Activated CD8-positive, alpha-beta memory T cell treated with anti-CD3 and anti-CD28 coated beads, Interleukin-2, amount 10 ng/mL, durations not matched to agents 7 days and 5 days (primary cell): ENCODE measurements around the gene CRLF1. TPM values are rescaled to one million over a fixed set of nuclear protein-coding genes. Genes with fewer than 3 reads are reported as not detected.
A peak's percentile ranks its signal among the peaks of the same experiment; 100 is the strongest.

Experiments used
- ATAC-seq: fragments of 150-1000 bp; cut with Tn5 transposase; one replicate; pipeline ENCODE4 v1.10.0; 2021; ENCODE audit warnings: moderate library complexity
- CTCF ChIA-PET: fragments of 350-600 bp; sonication (Branson Sonifier 250); formaldehyde crosslinking; loops from one replicate; lab custom pipeline; 2021; ENCODE audit warnings: antibody characterized with exemption; lab: Charles Lee
- DNase-seq: peaks from one replicate; pipeline ENCODE4 v3.0.0-alpha.2; 2020
- H3K27ac Mint-ChIP-seq: one replicate; pipeline ENCODE4 v1.8.0; 2021; ENCODE audit warnings: mild to moderate bottlenecking, mixed read lengths
- H3K27me3 Mint-ChIP-seq: one replicate; pipeline ENCODE4 v1.8.0; 2021; ENCODE audit warnings: mixed read lengths
- H3K36me3 Mint-ChIP-seq: one replicate; pipeline ENCODE4 v1.8.0; 2021; ENCODE audit warnings: mild to moderate bottlenecking, mixed read lengths
- H3K4me1 Mint-ChIP-seq: one replicate; pipeline ENCODE4 v1.8.0; 2021; ENCODE audit warnings: mixed read lengths
- H3K4me3 Mint-ChIP-seq: one replicate; pipeline ENCODE4 v1.8.0; 2021; ENCODE audit warnings: mild to moderate bottlenecking, moderate library complexity, mixed read lengths
- H3K9me3 Mint-ChIP-seq: one replicate; pipeline ENCODE4 v1.8.0; 2022; ENCODE audit warnings: low read depth, mixed read lengths
- total RNA-seq, 2 experiments: library from RNA; stranded (reverse); gene quantifications; one replicate each; pipeline ENCODE4 v1.2.3, GENCODE V29; 2021

The CRLF1 gene
- total RNA-seq, 2 experiments from 2014 or later = not detected

DNA sequence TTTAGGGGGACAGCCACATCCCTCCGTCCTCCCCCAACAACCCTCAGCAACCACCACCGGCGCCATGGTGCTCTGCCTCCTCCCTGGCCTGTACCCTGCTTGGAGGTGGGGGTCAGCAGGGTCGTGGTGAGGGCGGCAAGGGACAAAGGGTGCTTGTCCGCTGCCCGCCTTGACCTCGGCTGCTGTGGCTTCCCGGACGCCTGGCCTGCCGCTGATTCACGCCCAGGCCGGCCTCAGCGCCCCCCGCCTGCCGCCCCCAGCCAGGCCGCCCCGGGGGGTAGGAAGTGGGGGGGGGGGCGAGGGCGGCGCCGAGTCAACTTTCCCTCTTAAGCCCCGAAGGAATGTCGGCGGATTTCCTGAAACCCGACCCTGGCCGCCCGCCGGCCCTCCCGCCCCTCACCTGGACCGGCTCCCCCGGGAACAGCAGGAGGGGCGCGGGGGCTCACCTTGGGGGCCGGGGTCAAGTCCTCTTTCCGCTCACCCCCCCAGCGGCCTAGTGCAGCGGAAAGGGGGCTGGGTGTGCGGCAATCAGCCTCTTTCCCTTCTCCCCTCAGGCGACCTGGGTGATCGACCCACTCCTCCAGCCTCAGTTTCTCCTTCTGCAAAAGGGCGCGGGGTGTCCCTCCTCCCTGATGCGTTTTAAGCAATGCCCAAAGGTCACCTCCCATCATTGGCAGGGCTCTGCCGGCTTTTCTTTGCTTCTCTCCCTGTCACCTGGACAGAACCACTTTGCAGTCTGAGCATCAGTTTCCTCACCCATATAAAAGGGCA is 4.1 kb upstream of the CRLF1 start:
- Mint-ChIP-seq H3K27ac (no peak overlapping the region), H3K36me3 (no peaks in the 10 kb centered on the region), H3K9me3 (no peaks in the 10 kb centered on the region), H3K4me3 (no peak overlapping the region), H3K4me1 (peaks cover 9% of the 10 kb centered on the region), H3K27me3 (peaks cover 74% of the 10 kb centered on the region)
- CTCF ChIA-PET = no interaction called here
- no peak for DNase-seq
- ATAC-seq = no peak

GRCh38 chr19:18610245-18610555 is 3.6 kb upstream of the CRLF1 start:
- Mint-ChIP-seq H3K27ac (no peak overlapping the region), H3K27me3 (peaks cover 76% of the 10 kb centered on the region), H3K4me3 (no peak overlapping the region), H3K36me3 (no peaks in the 10 kb centered on the region), H3K9me3 (no peaks in the 10 kb centered on the region), H3K4me1 (peaks cover 9% of the 10 kb centered on the region)
- ATAC-seq (no peak), DNase-seq (no peak)
- CTCF ChIA-PET = no interaction called here

- CTCF ChIA-PET = no interaction called here
- no peak overlapping the region for H3K27ac Mint-ChIP-seq
- peaks cover 9% of the 10 kb centered on the region for H3K4me1 Mint-ChIP-seq
Measured at GRCh38 chr19:18609717-18610051, 3.1 kb upstream of the CRLF1 start.

DNA sequence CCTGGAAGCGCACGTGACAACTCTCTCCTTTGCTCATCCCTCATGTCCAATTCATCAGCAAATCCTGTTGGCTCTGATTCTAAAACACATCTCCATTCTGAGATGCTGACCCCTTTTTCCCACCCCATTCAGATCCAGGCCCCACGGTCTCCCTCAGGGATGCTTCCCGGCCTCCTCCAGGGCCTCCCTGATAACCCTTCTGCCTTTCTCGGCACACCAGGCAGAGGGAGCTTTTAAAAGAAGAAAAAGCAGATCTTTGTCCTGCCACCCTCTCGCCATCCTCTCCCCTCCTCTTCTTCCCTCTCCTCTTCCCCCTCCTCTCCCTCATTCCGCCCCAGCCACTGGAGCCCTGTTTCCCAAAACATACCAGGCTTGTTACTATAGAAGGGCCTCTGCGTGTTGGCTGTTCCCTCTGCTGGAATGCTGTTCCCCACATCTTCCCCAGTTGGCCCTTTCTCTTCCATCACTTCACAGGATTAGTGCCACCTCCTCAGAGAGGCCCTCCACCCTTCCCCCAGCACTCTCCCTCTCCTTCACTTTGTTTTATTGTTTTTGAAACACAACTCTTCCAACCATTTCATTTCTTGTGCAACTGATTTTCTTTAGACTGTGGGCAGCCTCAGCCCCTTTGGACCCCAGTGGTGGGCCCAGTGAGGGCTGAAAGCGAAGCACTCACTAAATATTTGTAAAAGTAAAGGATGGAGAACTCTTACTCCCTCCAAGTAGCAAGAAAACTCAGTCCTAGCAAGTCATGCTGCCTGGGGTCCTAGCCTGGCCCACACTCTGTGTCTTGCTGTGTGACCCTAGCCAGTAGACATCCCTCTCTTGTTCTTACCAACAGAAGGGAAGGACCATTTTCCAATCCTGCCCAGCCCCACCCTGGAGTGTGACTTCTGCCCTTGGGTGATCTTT is 2.5 kb upstream of the CRLF1 start:
- no peaks in the 10 kb centered on the region for H3K36me3 Mint-ChIP-seq
- H3K4me1 Mint-ChIP-seq = peaks cover 9% of the 10 kb centered on the region
- no peak overlapping the region for H3K27ac Mint-ChIP-seq
- DNase-seq = no peak
- H3K9me3 Mint-ChIP-seq = no peaks in the 10 kb centered on the region
- ATAC-seq = no peak
- peaks cover 77% of the 10 kb centered on the region for H3K27me3 Mint-ChIP-seq
- CTCF ChIA-PET = no interaction called here
- no peak overlapping the region for H3K4me3 Mint-ChIP-seq

More at GRCh38 chr19:18609717-18610051, 3.1 kb upstream of the CRLF1 start:
- Mint-ChIP-seq H3K36me3 (no peaks in the 10 kb centered on the region), H3K4me3 (no peak overlapping the region), H3K27me3 (peaks cover 77% of the 10 kb centered on the region), H3K9me3 (no peaks in the 10 kb centered on the region)
- DNase-seq (no peak), ATAC-seq (no peak)

DNA sequence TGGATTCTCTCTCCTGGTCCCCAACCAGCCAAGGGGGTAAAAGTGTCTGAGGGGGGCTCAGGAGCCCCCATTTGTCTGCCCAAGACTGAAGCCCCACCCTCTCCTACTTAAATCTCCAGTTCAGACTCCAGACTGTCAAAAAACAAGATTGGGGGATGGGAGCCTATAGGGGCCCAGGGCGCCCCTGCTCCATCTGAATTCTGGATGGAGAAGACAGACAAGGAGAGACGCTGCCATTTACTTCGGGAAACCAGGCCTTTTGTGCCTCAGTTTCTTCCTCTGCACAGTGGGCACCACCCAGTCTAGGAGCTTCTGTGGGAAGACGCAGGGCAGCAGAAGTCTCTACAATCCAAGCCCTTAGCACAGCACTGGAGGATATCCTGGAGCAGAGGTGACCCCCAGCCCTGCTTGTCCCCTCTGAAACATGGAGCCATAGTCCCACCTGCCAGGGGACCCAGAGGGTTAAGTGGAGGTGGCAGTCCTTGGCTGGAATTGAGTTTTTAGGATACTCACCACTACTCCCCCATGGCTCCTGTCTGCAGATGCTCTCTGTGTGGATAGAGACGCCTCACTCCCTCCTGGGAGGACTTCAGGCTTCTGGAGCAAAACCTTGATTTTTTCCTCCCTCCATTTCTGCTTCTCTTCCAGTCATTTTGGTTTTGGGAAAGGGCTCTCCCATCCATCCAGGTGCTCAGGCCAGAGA is 1.7 kb upstream of the CRLF1 start:
- Mint-ChIP-seq H3K4me3 (no peak overlapping the region), H3K27me3 (peaks cover 73% of the 10 kb centered on the region), H3K4me1 (peaks cover 9% of the 10 kb centered on the region), H3K27ac (no peak overlapping the region), H3K9me3 (no peaks in the 10 kb centered on the region), H3K36me3 (no peaks in the 10 kb centered on the region)
- DNase-seq (no peak), ATAC-seq (no peak)
- CTCF ChIA-PET = no interaction called here

DNA sequence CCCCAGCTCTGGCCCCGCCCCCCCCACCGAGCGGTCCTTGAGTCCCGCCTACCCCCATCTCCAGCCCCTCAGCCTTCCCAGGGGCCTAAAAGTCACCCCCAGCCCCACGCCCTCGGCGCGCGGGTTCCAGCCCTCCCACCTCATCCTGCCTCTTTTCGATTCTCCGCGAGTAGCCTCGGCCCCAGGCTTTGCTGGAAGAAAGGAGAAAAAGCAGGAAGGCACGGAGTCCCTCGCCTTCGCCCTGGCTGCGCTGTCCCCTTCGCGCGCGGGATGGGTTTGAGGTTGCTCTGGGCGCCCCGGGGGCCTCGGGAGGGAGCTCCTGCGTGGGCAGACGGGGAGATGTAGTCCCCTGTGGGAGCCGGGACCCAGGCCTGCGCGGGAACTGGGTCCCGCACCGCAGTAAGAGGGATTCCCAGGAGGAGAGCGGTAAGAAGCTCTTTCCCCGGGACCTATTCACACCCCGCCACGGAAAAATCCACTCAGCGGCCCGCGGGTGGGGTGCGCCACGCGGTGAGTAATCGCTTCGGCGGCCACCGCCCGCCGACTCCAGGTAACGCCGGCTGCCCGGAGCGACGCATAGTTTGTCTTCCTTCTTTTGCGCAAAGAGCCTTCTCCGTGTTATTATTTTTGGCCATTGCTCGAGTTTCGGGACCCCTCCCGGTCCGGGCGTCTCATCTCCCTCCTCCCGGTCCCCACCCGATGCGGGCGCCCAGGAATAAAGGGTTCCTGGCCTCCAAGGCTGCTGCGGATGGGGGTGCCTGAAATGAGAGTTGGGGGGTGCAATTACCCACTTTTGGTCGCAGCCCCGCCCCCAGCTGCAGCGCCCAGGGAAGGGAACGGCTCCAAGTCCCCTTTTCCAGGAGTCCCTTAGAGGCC is 865 bp upstream of the CRLF1 start:
- H3K9me3 Mint-ChIP-seq = no peaks in the 10 kb centered on the region
- peaks cover 8% of the 10 kb centered on the region for H3K4me1 Mint-ChIP-seq
- peaks cover 77% of the 10 kb centered on the region for H3K27me3 Mint-ChIP-seq
- DNase-seq = no peak
- H3K4me3 Mint-ChIP-seq = no peak overlapping the region
- ATAC-seq = no peak
- H3K27ac Mint-ChIP-seq = no peak overlapping the region
- CTCF ChIA-PET = no interaction called here
- no peaks in the 10 kb centered on the region for H3K36me3 Mint-ChIP-seq

GRCh38 chr19:18605546-18606280 is 886 bp downstream of the CRLF1 start:
- ATAC-seq = no peak
- H3K36me3 Mint-ChIP-seq = no peaks in the 10 kb centered on the region
- H3K4me3 Mint-ChIP-seq = no peak overlapping the region
- CTCF ChIA-PET = interaction anchor here (1.4 kb wide), 1 partner anchor 12 kb away, joined by 4 read pairs; no protein-coding TSS in a partner anchor
- DNase-seq = no peak
- no peak overlapping the region for H3K27ac Mint-ChIP-seq
- H3K4me1 Mint-ChIP-seq = no peaks in the 10 kb centered on the region
- H3K27me3 Mint-ChIP-seq = peaks cover 74% of the 10 kb centered on the region
- H3K9me3 Mint-ChIP-seq = no peaks in the 10 kb centered on the region

DNA sequence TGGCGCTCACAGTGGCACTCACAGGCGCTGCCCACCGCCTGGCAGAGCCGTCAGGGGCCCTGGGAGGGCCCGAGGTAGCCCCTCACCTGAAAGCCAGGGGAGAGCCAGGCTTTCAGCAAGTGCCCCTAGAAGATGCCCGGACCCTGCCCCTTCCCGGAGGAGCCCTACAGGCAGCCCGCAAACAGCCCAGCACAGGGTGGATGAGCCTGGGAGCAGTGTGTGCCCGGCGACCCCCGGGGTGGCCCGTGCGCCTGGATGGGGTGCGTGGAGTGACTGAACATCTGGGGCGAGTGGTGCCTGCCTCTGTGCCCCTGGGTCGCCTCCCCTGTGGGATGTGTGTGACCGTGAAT is 1.4 kb downstream of the CRLF1 start:
- Mint-ChIP-seq H3K4me3 (no peak overlapping the region), H3K27me3 (peaks cover 69% of the 10 kb centered on the region), H3K36me3 (no peaks in the 10 kb centered on the region), H3K9me3 (no peaks in the 10 kb centered on the region), H3K4me1 (no peaks in the 10 kb centered on the region), H3K27ac (no peak overlapping the region)
- CTCF ChIA-PET = interaction anchor here (1.4 kb wide), 1 partner anchor 11 kb away, joined by 4 read pairs; no protein-coding TSS in a partner anchor
- no peak for DNase-seq
- ATAC-seq = no peak

DNA sequence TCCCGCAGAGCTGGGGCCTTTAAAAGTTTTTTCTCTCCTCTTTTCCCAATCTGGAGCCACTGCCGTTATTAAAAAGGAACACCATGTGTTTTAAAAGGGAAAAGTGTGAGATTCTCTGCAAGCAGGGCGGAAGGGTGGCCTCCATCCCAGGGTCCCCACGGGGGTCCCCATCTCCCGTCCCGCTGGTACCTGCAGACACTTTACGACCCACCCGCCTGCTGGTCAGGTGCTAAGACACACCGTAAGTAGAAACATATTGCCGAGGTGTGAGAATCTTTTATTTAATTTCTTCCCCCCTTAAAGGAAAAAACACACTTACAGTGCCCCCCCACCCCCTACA is 1.8 kb downstream of the CRLF1 start:
- no peak for DNase-seq
- Mint-ChIP-seq H3K27ac (no peak overlapping the region), H3K4me1 (no peaks in the 10 kb centered on the region), H3K36me3 (no peaks in the 10 kb centered on the region), H3K4me3 (no peak overlapping the region), H3K27me3 (peaks cover 66% of the 10 kb centered on the region), H3K9me3 (no peaks in the 10 kb centered on the region)
- CTCF ChIA-PET = interaction anchor here (1.4 kb wide), 1 partner anchor 11 kb away, joined by 4 read pairs; no protein-coding TSS in a partner anchor
- no peak for ATAC-seq

GRCh38 chr19:18603958-18604819 is 2.4 kb downstream of the CRLF1 start:
- ATAC-seq (no peak), DNase-seq (no peak)
- H3K27ac Mint-ChIP-seq = no peak overlapping the region
- no peaks in the 10 kb centered on the region for H3K9me3 Mint-ChIP-seq
- no peak overlapping the region for H3K4me3 Mint-ChIP-seq
- H3K27me3 Mint-ChIP-seq = peaks cover 60% of the 10 kb centered on the region
- H3K36me3 Mint-ChIP-seq = no peaks in the 10 kb centered on the region
- no peaks in the 10 kb centered on the region for H3K4me1 Mint-ChIP-seq
- CTCF ChIA-PET = interaction anchor here (1.4 kb wide), 1 partner anchor 10 kb away, joined by 4 read pairs; no protein-coding TSS in a partner anchor

- ATAC-seq (peak; percentile 60), DNase-seq (peak; percentile 52)
- Mint-ChIP-seq H3K36me3 (no peaks in the 10 kb centered on the region), H3K9me3 (no peaks in the 10 kb centered on the region), H3K4me1 (no peaks in the 10 kb centered on the region), H3K27ac (no peak overlapping the region), H3K27me3 (peaks cover 52% of the 10 kb centered on the region), H3K4me3 (no peak overlapping the region)
- CTCF ChIA-PET = no interaction called here
Measured at GRCh38 chr19:18603255-18603957, 3.2 kb downstream of the CRLF1 start.
